A673 (cell line): ENCODE data around the gene CEP20. TPM values are rescaled to one million over a fixed set of nuclear protein-coding genes. Genes with fewer than 3 reads are reported as not detected.

Experiments
- BruUV-seq: library from RNA; stranded (reverse); fragments of 400-500 nt; replicated peaks from 2 replicates; lab custom pipeline; 2021; lab: Mats Ljungman, UMichigan
- CTCF ChIA-PET: fragments of 300-600 bp; sonication (Branson Sonifier 250); formaldehyde crosslinking; loops from one replicate; lab custom pipeline; 2022; ENCODE audit warnings: antibody characterized with exemption; lab: Charles Lee
- POLR2A ChIA-PET: fragments of 300-600 bp; sonication (Branson Sonifier 250); formaldehyde crosslinking; loops from one replicate; lab custom pipeline; 2022; ENCODE audit warnings: antibody characterized with exemption; ENCODE audit not compliant: low non-redundant PET; lab: Charles Lee
- DNase-seq: peaks from one replicate; pipeline ENCODE4 v3.0.0-alpha.2; 2015; ENCODE audit warnings: low spot score
- H3K27ac ChIP-seq: fragments of 200-600 bp; sonication (generic); 2 replicates; pipeline ENCODE4 v1.5.1; 2016; ENCODE audit warnings: mixed run types, low read depth, mild to moderate bottlenecking, mixed read lengths, antibody characterized with exemption, low read length; ENCODE audit not compliant: poor library complexity, severe bottlenecking
- H3K27me3 ChIP-seq: fragments of 200-600 bp; sonication (generic); replicated peaks from 2 replicates; pipeline ENCODE4 v1.6.1; 2017; ENCODE audit warnings: mixed run types, low read depth, mild to moderate bottlenecking, mixed read lengths, antibody characterized with exemption, low read length; ENCODE audit not compliant: insufficient read depth, poor library complexity
- H3K36me3 ChIP-seq: fragments of 200-600 bp; sonication (generic); 2 replicates; pipeline ENCODE4 v1.6.1; 2016; ENCODE audit warnings: mixed run types, mild to moderate bottlenecking, mixed read lengths, antibody characterized with exemption, low read length; ENCODE audit not compliant: insufficient read depth, poor library complexity, severe bottlenecking
- H3K4me1 ChIP-seq: fragments of 200-600 bp; sonication (generic); 2 replicates; pipeline ENCODE4 v1.6.1; 2017; ENCODE audit warnings: mixed run types, mild to moderate bottlenecking, mixed read lengths, antibody characterized with exemption, low read length; ENCODE audit not compliant: insufficient read depth, poor library complexity, severe bottlenecking
- H3K4me3 ChIP-seq: fragments of 200-600 bp; sonication (generic); 2 replicates; pipeline ENCODE4 v1.5.1; 2016; ENCODE audit warnings: low read depth, mixed run types, mild to moderate bottlenecking, mixed read lengths, low read length; ENCODE audit not compliant: poor library complexity, severe bottlenecking
- H3K9me3 ChIP-seq: fragments of 200-600 bp; sonication (generic); 2 replicates; pipeline ENCODE4 v1.6.1; 2016; ENCODE audit warnings: mixed run types, low read depth, mild to moderate bottlenecking, mixed read lengths, antibody characterized with exemption, low read length; ENCODE audit not compliant: poor library complexity, severe bottlenecking
- CTCF ChIP-seq: fragments of 300-800, 200-600 bp; sonication (generic); conservative IDR thresholded peaks from 2 replicates; pipeline ENCODE4 v1.5.1; 2017; ENCODE audit warnings: low read depth, mild to moderate bottlenecking, antibody characterized with exemption, low read length, moderate library complexity, mixed read lengths
- EZH2 ChIP-seq: fragments of 200-600 bp; sonication (generic); IDR thresholded peaks from 2 replicates; pipeline ENCODE4 v1.6.1; 2017; ENCODE audit warnings: borderline replicate concordance, low read depth, mild to moderate bottlenecking, mixed read lengths, antibody characterized with exemption, low read length; ENCODE audit not compliant: poor library complexity, severe bottlenecking
- intact Hi-C: fragments of 100-400 bp; cut with micrococcal nuclease; formaldehyde crosslinking; loops from one replicate; pipeline ENCODE4 v1.10.0; 2022; ENCODE audit not compliant: unreplicated experiment
- total RNA-seq: library from RNA; stranded (reverse); gene quantifications from 2 replicates; pipeline ENCODE4 v1.2.3, GENCODE V29; 2021

Gene CEP20
- total RNA-seq, 1 experiment from 2014 or later: 51.0 TPM

GRCh38 chr16:15873737-15874136 lies 14.7 kb downstream of the CEP20 start:
- TF ChIP-seq CTCF (no peak), EZH2 (no peak)
- Histone ChIP-seq H3K27me3 (no peaks in the 10 kb centered on the region), H3K36me3 (peaks cover 3% of the 10 kb centered on the region), H3K4me1 (no peaks in the 10 kb centered on the region), H3K27ac (no peak overlapping the region), H3K4me3 (no peak overlapping the region), H3K9me3 (no peaks in the 10 kb centered on the region)
- DNase-seq: no peak
- intact Hi-C loops: loop anchor here (2.0 kb wide), 1 partner anchor 253 kb away; no protein-coding TSS in a partner anchor
- POLR2A ChIA-PET: no interaction called here
- no TSS peak for BruUV-seq
- CTCF ChIA-PET: no interaction called here

- no TSS peak for BruUV-seq
- Histone ChIP-seq H3K4me3 (no peak overlapping the region), H3K27ac (no peak overlapping the region), H3K4me1 (no peaks in the 10 kb centered on the region), H3K9me3 (no peaks in the 10 kb centered on the region), H3K36me3 (peaks cover 6% of the 10 kb centered on the region), H3K27me3 (no peaks in the 10 kb centered on the region)
- POLR2A ChIA-PET: no interaction called here
- TF ChIP-seq CTCF (no peak), EZH2 (no peak)
- CTCF ChIA-PET: no interaction called here
- intact Hi-C loops: no loop called here
- DNase-seq: no peak
Observed at GRCh38 chr16:15873301-15873700, 15.1 kb downstream of the CEP20 start.

DNA sequence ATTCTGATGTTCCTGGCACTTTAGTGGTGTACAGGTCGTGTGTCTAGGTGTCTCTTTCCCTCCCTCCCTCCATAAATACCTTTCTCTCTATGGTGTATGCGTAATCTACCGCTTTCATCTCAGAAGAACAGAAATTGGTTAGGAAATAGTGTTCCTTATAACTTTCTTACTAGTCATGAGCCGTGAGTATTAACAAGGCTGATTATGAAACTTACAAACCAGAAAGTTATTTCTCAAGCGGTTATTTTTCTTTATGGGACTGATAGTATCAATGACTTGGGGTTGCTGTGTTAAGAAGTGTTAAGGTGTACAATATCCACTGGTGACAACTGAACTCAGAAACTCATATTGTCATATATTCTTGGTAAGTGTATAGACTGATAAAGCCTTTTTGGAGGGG lies 18.4 kb downstream of the CEP20 start:
- ChIA-PET POLR2A (no interaction called here), CTCF (no interaction called here)
- H3K27me3 ChIP-seq: no peaks in the 10 kb centered on the region
- H3K4me3 ChIP-seq: no peak overlapping the region
- no peak overlapping the region for H3K27ac ChIP-seq
- TF ChIP-seq EZH2: no peak
- TF ChIP-seq CTCF: no peak
- peaks cover 22% of the 10 kb centered on the region for H3K36me3 ChIP-seq
- intact Hi-C loops: no loop called here
- BruUV-seq: no TSS peak
- H3K4me1 ChIP-seq: no peaks in the 10 kb centered on the region
- DNase-seq: no peak
- H3K9me3 ChIP-seq: no peaks in the 10 kb centered on the region
